ENCODE measurements around the gene PKN2. TPM values are rescaled to one million over a fixed set of nuclear protein-coding genes. Genes with fewer than 3 reads are reported as not detected.

Gene PKN2
- total RNA-seq, 1 donor from 2014 or later, result 7.3 TPM

DNA sequence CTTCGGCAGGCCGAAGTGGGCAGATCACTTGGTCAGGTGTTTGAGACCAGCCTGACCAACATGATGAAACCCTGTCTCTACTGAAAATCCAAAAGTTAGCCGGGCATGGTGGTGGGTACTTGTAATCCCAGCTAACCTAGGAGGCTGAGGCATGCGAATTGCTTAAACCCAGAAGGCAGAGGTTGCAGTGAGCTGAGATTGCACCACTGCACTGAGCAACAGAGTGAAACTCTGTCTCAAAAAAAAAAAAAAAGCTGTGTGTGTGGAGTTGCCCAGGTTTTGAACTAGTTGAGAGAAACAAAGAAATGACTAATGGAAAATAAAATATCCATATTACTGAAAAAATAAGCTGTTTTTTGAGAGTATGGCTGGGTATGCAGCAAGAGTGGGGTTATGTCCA lies 107.1 kb downstream of the PKN2 start:
- DNase-seq (ENCODE audit: low spot score in 2 of 2), result no peak
- Histone ChIP-seq H3K36me3 (peaks cover 7 to 42% of the 10 kb centered on the region in 2 donors), H3K4me1 (no peaks in the 10 kb centered on the region), H3K27ac (no peak overlapping the region), H3K4me3 (no peak overlapping the region), H3K27me3 (no peaks in the 10 kb centered on the region), H3K9me3 (no peaks in the 10 kb centered on the region)
- intact Hi-C loops (cut with DNase I), result no loop called here
- TF ChIP-seq, protein P1, sequence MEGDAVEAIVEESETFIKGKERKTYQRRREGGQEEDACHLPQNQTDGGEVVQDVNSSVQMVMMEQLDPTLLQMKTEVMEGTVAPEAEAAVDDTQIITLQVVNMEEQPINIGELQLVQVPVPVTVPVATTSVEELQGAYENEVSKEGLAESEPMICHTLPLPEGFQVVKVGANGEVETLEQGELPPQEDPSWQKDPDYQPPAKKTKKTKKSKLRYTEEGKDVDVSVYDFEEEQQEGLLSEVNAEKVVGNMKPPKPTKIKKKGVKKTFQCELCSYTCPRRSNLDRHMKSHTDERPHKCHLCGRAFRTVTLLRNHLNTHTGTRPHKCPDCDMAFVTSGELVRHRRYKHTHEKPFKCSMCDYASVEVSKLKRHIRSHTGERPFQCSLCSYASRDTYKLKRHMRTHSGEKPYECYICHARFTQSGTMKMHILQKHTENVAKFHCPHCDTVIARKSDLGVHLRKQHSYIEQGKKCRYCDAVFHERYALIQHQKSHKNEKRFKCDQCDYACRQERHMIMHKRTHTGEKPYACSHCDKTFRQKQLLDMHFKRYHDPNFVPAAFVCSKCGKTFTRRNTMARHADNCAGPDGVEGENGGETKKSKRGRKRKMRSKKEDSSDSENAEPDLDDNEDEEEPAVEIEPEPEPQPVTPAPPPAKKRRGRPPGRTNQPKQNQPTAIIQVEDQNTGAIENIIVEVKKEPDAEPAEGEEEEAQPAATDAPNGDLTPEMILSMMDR (IDR thresholded peaks at IDR 0.05), result no peak

DNA sequence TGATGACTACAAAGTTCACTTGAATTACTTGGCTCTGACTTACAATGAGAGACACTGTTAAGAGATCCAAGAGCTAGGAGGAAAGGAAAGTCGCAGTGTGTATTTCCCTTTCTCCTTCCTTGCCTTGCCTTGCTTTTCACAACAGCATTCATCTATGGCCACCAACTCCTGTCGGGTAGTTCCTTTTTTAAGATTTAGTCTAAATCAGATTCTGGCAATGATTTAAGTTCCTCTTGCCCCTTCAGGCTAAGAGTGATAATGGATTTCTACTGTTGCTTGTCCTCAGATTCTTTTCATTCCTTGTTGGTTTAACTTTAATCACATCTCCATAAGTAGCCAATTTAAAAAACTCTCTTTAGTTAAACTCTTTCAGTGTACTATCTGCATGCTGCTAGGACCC lies 115.4 kb downstream of the PKN2 start:
- H3K4me1 ChIP-seq, result no peaks in the 10 kb centered on the region
- H3K36me3 ChIP-seq, result peaks cover 2 to 35% of the 10 kb centered on the region in 2 donors
- intact Hi-C loops (cut with DNase I), result no loop called here
- no peak for DNase-seq (ENCODE audit: low spot score in 2 of 2)
- H3K9me3 ChIP-seq, result no peaks in the 10 kb centered on the region
- TF ChIP-seq, protein P1 (IDR thresholded peaks at IDR 0.05), result no peak
- H3K27me3 ChIP-seq, result no peaks in the 10 kb centered on the region
- H3K27ac ChIP-seq, result no peak overlapping the region
- H3K4me3 ChIP-seq, result no peak overlapping the region

DNA sequence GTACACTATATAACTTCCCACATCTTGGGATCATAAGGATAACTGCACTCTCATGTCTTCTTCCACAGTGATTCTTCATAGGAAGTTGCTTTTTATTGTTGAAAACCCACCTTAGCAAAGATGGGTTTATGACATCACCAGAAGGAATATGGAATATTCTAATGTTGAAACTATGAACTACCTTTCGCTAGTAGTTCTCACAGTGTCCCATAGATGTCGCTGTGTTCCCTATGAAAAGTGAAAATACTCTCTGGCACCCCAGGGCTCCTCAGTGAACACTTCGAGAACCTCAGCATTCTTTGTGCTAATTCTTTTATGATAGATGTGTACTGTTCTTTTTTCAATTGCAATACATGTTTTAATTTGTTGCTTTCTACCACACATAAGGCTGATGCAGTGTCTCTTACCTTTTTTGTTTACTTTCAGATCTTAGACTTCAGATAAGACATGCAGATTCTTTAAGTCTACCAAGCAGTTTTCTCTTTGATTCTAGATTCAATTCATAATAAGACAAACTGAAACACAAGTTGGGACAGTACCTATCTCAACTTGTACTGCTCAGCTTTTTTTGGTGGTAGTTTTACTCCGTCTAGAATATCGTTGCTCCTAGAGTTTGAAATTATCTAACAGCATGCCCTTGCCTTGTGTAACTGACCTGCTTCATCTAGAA lies 116.4 kb downstream of the PKN2 start:
- Histone ChIP-seq H3K9me3 (no peaks in the 10 kb centered on the region), H3K27ac (no peak overlapping the region), H3K36me3 (peaks cover 5 to 30% of the 10 kb centered on the region in 2 donors), H3K27me3 (no peaks in the 10 kb centered on the region), H3K4me3 (no peak overlapping the region), H3K4me1 (no peaks in the 10 kb centered on the region)
- DNase-seq (ENCODE audit: low spot score in 2 of 2), result no peak
- TF ChIP-seq, protein P1 (IDR thresholded peaks at IDR 0.05), result peak; percentile 6 to 38 (median 36)
- intact Hi-C loops (cut with DNase I), result loop anchor here (5.0 kb wide), 1 partner anchor 77 kb away; no protein-coding TSS in a partner anchor

DNA sequence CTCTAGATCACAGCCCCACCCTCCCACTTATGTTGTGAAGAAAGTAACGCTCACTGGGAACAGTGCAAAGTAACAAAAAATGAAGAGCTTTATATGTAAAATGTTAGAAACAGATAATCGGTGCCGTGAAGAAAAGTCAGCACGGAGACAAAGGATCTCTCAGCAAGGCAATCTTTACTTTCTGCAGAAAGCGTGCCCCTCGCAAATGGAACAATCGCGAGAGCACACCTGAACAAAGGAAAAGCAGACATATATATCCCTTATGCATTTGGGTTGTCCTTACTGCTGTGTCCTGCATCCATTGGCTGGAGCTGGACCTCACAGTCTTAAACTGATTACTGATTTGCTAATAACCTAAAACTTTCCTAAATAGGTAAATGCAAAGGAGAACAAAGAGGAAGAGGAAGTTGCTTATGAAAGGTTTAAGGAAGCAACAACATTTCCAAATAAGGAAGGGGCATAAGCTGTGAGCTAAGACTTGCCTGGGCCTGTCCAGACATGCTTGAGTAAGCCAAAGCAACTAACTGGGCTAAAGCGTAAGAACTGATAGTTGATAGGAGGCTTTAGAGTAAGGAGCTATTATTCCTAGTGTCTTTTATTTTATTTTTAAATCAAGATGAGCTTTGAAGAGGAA lies 117.6 kb downstream of the PKN2 start:
- H3K9me3 ChIP-seq, result no peaks in the 10 kb centered on the region
- H3K27ac ChIP-seq, result no peak overlapping the region
- H3K4me3 ChIP-seq, result no peak overlapping the region
- intact Hi-C loops (cut with DNase I), result loop anchor here (5.0 kb wide), 1 partner anchor 76 kb away; no protein-coding TSS in a partner anchor
- no peak for DNase-seq (ENCODE audit: low spot score in 2 of 2)
- no peaks in the 10 kb centered on the region for H3K4me1 ChIP-seq
- H3K27me3 ChIP-seq, result no peaks in the 10 kb centered on the region
- TF ChIP-seq, protein P1 (IDR thresholded peaks at IDR 0.05), result no peak
- peaks cover 14 to 29% of the 10 kb centered on the region in 2 donors for H3K36me3 ChIP-seq

DNA sequence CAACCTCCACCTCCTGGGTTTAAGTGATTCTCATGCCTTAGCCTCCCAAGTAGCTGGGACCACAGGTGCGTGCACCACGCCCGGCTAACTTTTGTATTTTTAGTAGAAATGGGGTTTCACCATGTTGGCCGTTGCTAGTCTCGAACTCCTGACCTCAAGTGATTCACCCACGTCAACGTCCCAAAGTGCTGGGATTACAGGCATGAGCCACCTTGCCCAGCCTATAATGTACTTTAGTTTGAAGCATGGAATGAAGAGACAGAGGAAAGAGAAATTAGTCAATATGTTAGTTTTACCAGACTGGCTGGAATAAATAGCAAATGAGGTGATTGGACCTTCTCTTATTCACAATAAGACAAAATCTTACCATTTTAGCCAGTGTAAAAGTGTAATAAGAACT lies 118.3 kb downstream of the PKN2 start:
- peaks cover 17 to 33% of the 10 kb centered on the region in 2 donors for H3K36me3 ChIP-seq
- intact Hi-C loops (cut with DNase I), result loop anchor here (5.0 kb wide), 1 partner anchor 75 kb away; no protein-coding TSS in a partner anchor

More for the DNA sequence above, 118.3 kb downstream of the PKN2 start:
- no peak for DNase-seq (ENCODE audit: low spot score in 2 of 2)
- Histone ChIP-seq H3K4me3 (no peak overlapping the region), H3K27ac (no peak overlapping the region), H3K9me3 (no peaks in the 10 kb centered on the region), H3K4me1 (no peaks in the 10 kb centered on the region), H3K27me3 (no peaks in the 10 kb centered on the region)
- TF ChIP-seq, protein P1 (IDR thresholded peaks at IDR 0.05), result no peak
